ENCODE measurements around the gene SHMT2. TPM values are rescaled to one million over a fixed set of nuclear protein-coding genes. Genes with fewer than 3 reads are reported as not detected.

The SHMT2 gene
- total and polyA plus RNA-seq, 2 donors (not counting 1 experiment from before 2014, with no cell fraction given) = 154 to 380 TPM

DNA sequence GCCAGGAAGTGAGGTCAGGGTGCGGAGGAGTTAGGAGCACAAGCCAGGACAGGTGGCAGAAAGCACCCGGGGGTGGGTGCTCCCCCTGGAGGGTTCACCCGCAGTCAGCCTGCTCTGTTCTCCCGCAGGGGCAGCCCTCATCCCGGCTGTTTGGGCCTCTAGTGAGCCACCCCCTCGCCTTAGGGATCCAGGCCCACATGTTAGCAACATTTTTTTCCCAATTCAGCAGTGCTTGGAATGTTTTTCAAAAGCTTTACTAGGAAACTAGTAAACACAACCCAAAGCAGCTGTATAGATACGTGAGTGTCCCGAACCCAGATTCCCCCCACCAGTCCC, 41.5 kb upstream of the SHMT2 start:
- H3K79me2 ChIP-seq (ENCODE audit: control insufficient read depth, insufficient read depth, low read length) = no peaks in the 10 kb centered on the region
- H3K4me2 ChIP-seq (ENCODE audit: extremely low read depth, insufficient read depth, low read length) = no peak overlapping the region
- H3K36me3 ChIP-seq (ENCODE audit: control insufficient read depth, insufficient read depth, low read length) = peaks cover 82% of the 10 kb centered on the region
- no peaks in the 10 kb centered on the region for H3K27me3 ChIP-seq (ENCODE audit: control insufficient read depth, insufficient read depth, low read length)
- H2AFZ ChIP-seq (ENCODE audit: low read length) = no peak overlapping the region
- DNase-seq (ENCODE audit: low read depth in 2 of 2) = no peak
- H3K9ac ChIP-seq (ENCODE audit: insufficient read depth, low read length) = no peak overlapping the region
- no peak overlapping the region for H3K27ac ChIP-seq (ENCODE audit: insufficient read depth, low read length)
- H3K4me1 ChIP-seq (ENCODE audit: control insufficient read depth, extremely low read depth, insufficient read depth, low read length) = no peaks in the 10 kb centered on the region
- no peak overlapping the region for H3K4me3 ChIP-seq (replicated peaks in 1 of 4; ENCODE audit: control extremely low read depth in 1 of 4, insufficient read depth in 1 of 4, low read depth in 3 of 4, low read length in 4 of 4)
- H4K20me1 ChIP-seq (ENCODE audit: control insufficient read depth, extremely low read depth, insufficient read depth, low read length) = no peaks in the 10 kb centered on the region
- H3K9me3 ChIP-seq (ENCODE audit: control insufficient read depth, insufficient read depth, low read depth, low read length) = no peaks in the 10 kb centered on the region
- TF ChIP-seq, protein P1, sequence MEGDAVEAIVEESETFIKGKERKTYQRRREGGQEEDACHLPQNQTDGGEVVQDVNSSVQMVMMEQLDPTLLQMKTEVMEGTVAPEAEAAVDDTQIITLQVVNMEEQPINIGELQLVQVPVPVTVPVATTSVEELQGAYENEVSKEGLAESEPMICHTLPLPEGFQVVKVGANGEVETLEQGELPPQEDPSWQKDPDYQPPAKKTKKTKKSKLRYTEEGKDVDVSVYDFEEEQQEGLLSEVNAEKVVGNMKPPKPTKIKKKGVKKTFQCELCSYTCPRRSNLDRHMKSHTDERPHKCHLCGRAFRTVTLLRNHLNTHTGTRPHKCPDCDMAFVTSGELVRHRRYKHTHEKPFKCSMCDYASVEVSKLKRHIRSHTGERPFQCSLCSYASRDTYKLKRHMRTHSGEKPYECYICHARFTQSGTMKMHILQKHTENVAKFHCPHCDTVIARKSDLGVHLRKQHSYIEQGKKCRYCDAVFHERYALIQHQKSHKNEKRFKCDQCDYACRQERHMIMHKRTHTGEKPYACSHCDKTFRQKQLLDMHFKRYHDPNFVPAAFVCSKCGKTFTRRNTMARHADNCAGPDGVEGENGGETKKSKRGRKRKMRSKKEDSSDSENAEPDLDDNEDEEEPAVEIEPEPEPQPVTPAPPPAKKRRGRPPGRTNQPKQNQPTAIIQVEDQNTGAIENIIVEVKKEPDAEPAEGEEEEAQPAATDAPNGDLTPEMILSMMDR (conservative IDR thresholded peaks at IDR 0.05 in 1 of 2, IDR thresholded peaks at IDR 0.05 in 1 of 2; ENCODE audit: low read depth in 1 of 2, low read length in 2 of 2) = no peak
- TF ChIP-seq EZH2 (IDR thresholded peaks at IDR 0.05; ENCODE audit: low read length, missing control alignments) = no peak

DNA sequence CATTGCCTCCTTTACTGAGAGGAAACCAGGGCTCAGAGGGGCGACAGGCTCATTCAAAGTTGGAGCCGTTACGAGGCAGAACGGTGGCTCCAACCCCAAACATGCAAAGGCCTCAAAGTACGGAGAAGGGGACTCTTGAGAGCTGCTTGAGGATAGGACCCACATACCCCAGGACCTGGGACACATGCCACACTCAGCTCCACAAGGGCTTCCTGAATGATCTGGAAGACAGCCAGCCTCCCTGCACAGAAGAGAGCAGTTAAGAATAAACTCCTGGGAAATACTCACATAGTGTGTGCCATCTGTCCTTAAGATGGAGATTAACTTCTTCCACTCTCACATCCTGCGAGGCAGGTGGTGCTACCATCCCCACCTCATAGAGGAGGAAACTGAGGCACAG, 39.5 kb upstream of the SHMT2 start:
- Histone ChIP-seq H3K4me1 (ENCODE audit: control insufficient read depth, extremely low read depth, insufficient read depth, low read length) (no peaks in the 10 kb centered on the region), H3K4me3 (replicated peaks in 1 of 4; ENCODE audit: control extremely low read depth in 1 of 4, insufficient read depth in 1 of 4, low read depth in 3 of 4, low read length in 4 of 4) (no peak overlapping the region), H3K9ac (ENCODE audit: insufficient read depth, low read length) (no peak overlapping the region), H3K27ac (ENCODE audit: insufficient read depth, low read length) (no peak overlapping the region), H3K4me2 (ENCODE audit: extremely low read depth, insufficient read depth, low read length) (no peak overlapping the region), H3K36me3 (ENCODE audit: control insufficient read depth, insufficient read depth, low read length) (peaks cover 82% of the 10 kb centered on the region), H4K20me1 (ENCODE audit: control insufficient read depth, extremely low read depth, insufficient read depth, low read length) (no peaks in the 10 kb centered on the region), H3K27me3 (ENCODE audit: control insufficient read depth, insufficient read depth, low read length) (no peaks in the 10 kb centered on the region), H3K9me3 (ENCODE audit: control insufficient read depth, insufficient read depth, low read depth, low read length) (no peaks in the 10 kb centered on the region), H3K79me2 (ENCODE audit: control insufficient read depth, insufficient read depth, low read length) (no peaks in the 10 kb centered on the region), H2AFZ (ENCODE audit: low read length) (no peak overlapping the region)
- peak in 1 of 2 donors; percentile 35 for DNase-seq (ENCODE audit: low read depth in 2 of 2)
- TF ChIP-seq EZH2 (IDR thresholded peaks at IDR 0.05; ENCODE audit: low read length, missing control alignments) = no peak
- TF ChIP-seq, protein P1 (conservative IDR thresholded peaks at IDR 0.05 in 1 of 2, IDR thresholded peaks at IDR 0.05 in 1 of 2; ENCODE audit: low read depth in 1 of 2, low read length in 2 of 2) = no peak

DNA sequence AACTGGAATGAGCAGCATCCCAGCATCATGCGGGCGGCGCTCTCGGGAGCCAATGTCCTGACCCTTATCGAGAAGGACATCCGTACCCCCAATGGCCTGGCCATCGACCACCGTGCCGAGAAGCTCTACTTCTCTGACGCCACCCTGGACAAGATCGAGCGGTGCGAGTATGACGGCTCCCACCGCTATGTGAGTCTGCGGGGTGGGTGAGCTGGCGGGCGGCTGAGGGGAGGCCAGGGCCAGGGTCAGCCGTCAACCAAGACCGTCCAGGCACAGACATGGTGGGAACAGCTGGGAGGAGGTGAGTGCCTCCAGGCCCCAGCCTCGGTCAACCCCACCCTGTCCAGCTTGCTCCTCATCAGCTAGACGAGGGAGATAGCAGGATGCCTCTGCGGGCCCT, 38.7 kb upstream of the SHMT2 start:
- Histone ChIP-seq H2AFZ (ENCODE audit: low read length) (no peak overlapping the region), H3K27me3 (ENCODE audit: control insufficient read depth, insufficient read depth, low read length) (no peaks in the 10 kb centered on the region), H3K4me3 (replicated peaks in 1 of 4; ENCODE audit: control extremely low read depth in 1 of 4, insufficient read depth in 1 of 4, low read depth in 3 of 4, low read length in 4 of 4) (no peak overlapping the region), H3K9me3 (ENCODE audit: control insufficient read depth, insufficient read depth, low read depth, low read length) (no peaks in the 10 kb centered on the region), H3K9ac (ENCODE audit: insufficient read depth, low read length) (no peak overlapping the region), H4K20me1 (ENCODE audit: control insufficient read depth, extremely low read depth, insufficient read depth, low read length) (no peaks in the 10 kb centered on the region), H3K27ac (ENCODE audit: insufficient read depth, low read length) (no peak overlapping the region), H3K36me3 (ENCODE audit: control insufficient read depth, insufficient read depth, low read length) (peaks cover 83% of the 10 kb centered on the region), H3K79me2 (ENCODE audit: control insufficient read depth, insufficient read depth, low read length) (no peaks in the 10 kb centered on the region), H3K4me1 (ENCODE audit: control insufficient read depth, extremely low read depth, insufficient read depth, low read length) (no peaks in the 10 kb centered on the region), H3K4me2 (ENCODE audit: extremely low read depth, insufficient read depth, low read length) (no peak overlapping the region)
- TF ChIP-seq EZH2 (IDR thresholded peaks at IDR 0.05; ENCODE audit: low read length, missing control alignments) = no peak
- TF ChIP-seq, protein P1 (conservative IDR thresholded peaks at IDR 0.05 in 1 of 2, IDR thresholded peaks at IDR 0.05 in 1 of 2; ENCODE audit: low read depth in 1 of 2, low read length in 2 of 2) = no peak
- no peak for DNase-seq (ENCODE audit: low read depth in 2 of 2)
